ENCODE results near the gene LRMDA.

DNA sequence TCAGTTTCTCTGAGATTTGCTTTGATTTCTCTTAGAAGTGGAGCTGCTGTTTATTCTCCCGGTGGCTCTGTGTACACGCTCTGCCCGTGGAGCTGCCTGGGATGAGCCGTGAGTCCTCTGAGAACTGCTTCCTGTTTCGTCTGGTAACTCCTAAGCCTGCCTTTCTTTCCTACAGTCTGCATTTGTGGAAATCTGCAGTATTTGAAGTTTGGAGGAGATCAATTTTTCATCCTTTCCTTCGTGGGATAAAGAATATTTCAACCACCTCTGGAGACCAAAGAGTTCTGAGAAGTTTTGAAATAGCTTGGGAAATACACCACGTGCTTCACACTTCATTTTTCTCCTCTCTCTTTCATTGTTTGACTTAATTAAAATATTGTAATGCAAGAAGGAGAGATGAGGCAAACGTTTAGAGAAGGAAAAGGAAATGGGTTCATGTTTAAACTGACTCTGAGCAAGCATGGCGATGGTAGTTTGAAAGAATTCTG is 311.9 kb downstream of the LRMDA start:
- TF ChIP-seq CTCF (IDR thresholded peaks at IDR 0.05; ENCODE audit: insufficient read depth, low read length, poor library complexity, severe bottlenecking) (no peak), EZH2phosphoT487 (conservative IDR thresholded peaks at IDR 0.05; ENCODE audit: low read length) (no peak)

Measured in SU-DHL-6 (cell line).